Peyer's patch (tissue), 4 donors: ENCODE data around the gene TNFRSF18. TPM values are rescaled to one million over a fixed set of nuclear protein-coding genes. Genes with fewer than 3 reads are reported as not detected.

ENCODE experiments used
- DNase-seq, 3 donors: peaks; one replicate each; pipeline ENCODE4 v3.0.0-alpha.2; 2017 to 2019
- H3K27ac ChIP-seq, 4 donors: fragments of 200-600 bp; sonication (generic); one replicate each; pipeline ENCODE4 v1.5.1; 2016 to 2019
- H3K27me3 ChIP-seq, 2 donors: fragments of 200-600 bp; sonication (generic); one replicate each; pipeline ENCODE4 v1.5.1; 2019
- H3K36me3 ChIP-seq, 3 donors: fragments of 200-600 bp; sonication (generic); one replicate each; pipeline ENCODE4 v1.5.1; 2016 to 2019
- H3K4me1 ChIP-seq, 4 donors: fragments of 200-600 bp; sonication (generic); one replicate each; pipeline ENCODE4 v1.5.1; 2016 to 2019
- H3K4me3 ChIP-seq, 4 donors: fragments of 200-600 bp; sonication (generic); 1 replicate in 3 of 4; 2 replicates in 1 of 4; pipeline ENCODE4 v1.5.1; 2016 to 2019; ENCODE audit warnings: mild to moderate bottlenecking in 1 of 4
- H3K9me3 ChIP-seq, 4 donors: fragments of 200-600 bp; sonication (generic); one replicate each; pipeline ENCODE4 v1.5.1; 2016 to 2019; ENCODE audit warnings: mild to moderate bottlenecking in 1 of 4
- CTCF ChIP-seq, 6 experiments: fragments of 450-650 bp in 4 of 6; fragments of 200-600 bp in 2 of 6; sonication (generic) in 1 of 6; IDR thresholded peaks; one replicate each; pipeline ENCODE4 v1.5.1; 2017 to 2019; ENCODE audit warnings: antibody characterized with exemption in 6 of 6, mild to moderate bottlenecking in 3 of 6, moderate library complexity in 1 of 6
- POLR2A ChIP-seq, 2 donors: fragments of 450-650 bp; IDR thresholded peaks; one replicate each; pipeline ENCODE4 v1.5.1; 2017; ENCODE audit warnings: antibody characterized with exemption in 2 of 2, mild to moderate bottlenecking in 2 of 2, moderate library complexity in 2 of 2
- total RNA-seq, 4 donors: library from RNA; depleted of rRNA; stranded (reverse); fragments of >200 nt; gene quantifications; one replicate each; pipeline ENCODE4 v1.1.0, GENCODE V29; 2016

The TNFRSF18 gene
- total RNA-seq, 4 donors from 2014 or later: 0.70 to 38.0 (median 3.2) TPM; not detected in 1

GRCh38 chr1:1238702-1239178, 32.3 kb upstream of the TNFRSF18 start:
- TF ChIP-seq POLR2A (IDR thresholded peaks at IDR 0.05) (no peak), CTCF (IDR thresholded peaks at IDR 0.05) (no peak)
- peaks cover 0 to 22% (median 4%) of the 10 kb centered on the region in 4 donors for H3K4me1 ChIP-seq
- no peaks in the 10 kb centered on the region for H3K36me3 ChIP-seq
- DNase-seq: no peak
- H3K4me3 ChIP-seq: no peak overlapping the region
- no peaks in the 10 kb centered on the region for H3K9me3 ChIP-seq
- H3K27me3 ChIP-seq: peaks cover 0 to 14% of the 10 kb centered on the region in 2 donors
- no peak overlapping the region for H3K27ac ChIP-seq

DNA sequence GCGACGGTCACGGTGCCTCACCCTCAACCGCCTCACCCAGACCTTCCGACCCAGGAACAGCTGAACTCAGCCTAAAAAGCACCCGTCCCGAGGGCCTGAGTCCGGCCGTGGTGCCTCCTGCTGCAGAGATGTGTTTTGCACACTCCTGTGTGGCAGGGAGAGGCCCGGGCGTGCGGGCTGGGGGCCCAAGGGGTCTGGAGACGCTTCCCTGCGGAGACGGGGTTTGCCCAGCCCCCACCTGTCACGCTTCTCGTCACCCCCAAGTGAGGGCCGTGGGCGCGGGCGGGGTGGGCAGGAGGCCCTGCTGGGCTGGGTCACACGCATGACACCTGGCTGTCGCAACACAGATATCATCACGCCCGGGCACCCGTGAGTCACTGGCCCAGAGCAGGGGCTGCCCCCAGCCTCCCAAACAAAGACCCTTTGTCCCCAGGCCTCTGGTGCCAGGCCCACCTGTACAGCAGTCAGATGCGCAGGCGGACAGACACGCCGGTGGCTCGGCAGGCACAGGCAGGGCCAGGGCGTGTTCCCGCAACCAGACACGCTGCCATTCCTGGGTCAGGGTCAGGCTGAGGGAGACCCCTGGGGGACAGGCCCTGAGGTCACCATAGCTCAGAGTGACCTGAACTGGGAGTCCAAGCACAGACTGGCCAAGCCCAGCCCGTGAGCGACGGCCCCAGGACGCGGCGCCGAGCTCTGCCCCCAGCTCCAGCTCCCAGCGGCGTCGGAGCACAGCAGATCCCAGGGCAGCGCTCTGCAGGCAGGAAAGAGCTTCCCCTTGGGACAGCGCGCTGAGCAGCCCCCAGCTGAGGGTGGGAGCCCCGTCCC, 31.7 kb upstream of the TNFRSF18 start:
- no peak for DNase-seq
- no peak overlapping the region for H3K27ac ChIP-seq
- H3K4me3 ChIP-seq: no peak overlapping the region

GRCh38 chr1:1236945-1237873, 30.8 kb upstream of the TNFRSF18 start:
- peaks cover 0 to 14% of the 10 kb centered on the region in 2 donors for H3K27me3 ChIP-seq
- TF ChIP-seq CTCF (IDR thresholded peaks at IDR 0.05) (no peak), POLR2A (IDR thresholded peaks at IDR 0.05) (no peak)
- H3K36me3 ChIP-seq: no peaks in the 10 kb centered on the region
- DNase-seq: no peak
- H3K4me3 ChIP-seq: no peak overlapping the region
- peaks cover 3 to 31% (median 10%) of the 10 kb centered on the region in 4 donors for H3K4me1 ChIP-seq
- H3K27ac ChIP-seq: no peak overlapping the region
- no peaks in the 10 kb centered on the region for H3K9me3 ChIP-seq

More for the DNA sequence above, 31.7 kb upstream of the TNFRSF18 start:
- Histone ChIP-seq H3K27me3 (peaks cover 0 to 14% of the 10 kb centered on the region in 2 donors), H3K36me3 (no peaks in the 10 kb centered on the region), H3K4me1 (peaks cover 3 to 24% (median 5%) of the 10 kb centered on the region in 4 donors), H3K9me3 (no peaks in the 10 kb centered on the region)
- TF ChIP-seq POLR2A (IDR thresholded peaks at IDR 0.05): no peak
- TF ChIP-seq CTCF (IDR thresholded peaks at IDR 0.05): no peak

DNA sequence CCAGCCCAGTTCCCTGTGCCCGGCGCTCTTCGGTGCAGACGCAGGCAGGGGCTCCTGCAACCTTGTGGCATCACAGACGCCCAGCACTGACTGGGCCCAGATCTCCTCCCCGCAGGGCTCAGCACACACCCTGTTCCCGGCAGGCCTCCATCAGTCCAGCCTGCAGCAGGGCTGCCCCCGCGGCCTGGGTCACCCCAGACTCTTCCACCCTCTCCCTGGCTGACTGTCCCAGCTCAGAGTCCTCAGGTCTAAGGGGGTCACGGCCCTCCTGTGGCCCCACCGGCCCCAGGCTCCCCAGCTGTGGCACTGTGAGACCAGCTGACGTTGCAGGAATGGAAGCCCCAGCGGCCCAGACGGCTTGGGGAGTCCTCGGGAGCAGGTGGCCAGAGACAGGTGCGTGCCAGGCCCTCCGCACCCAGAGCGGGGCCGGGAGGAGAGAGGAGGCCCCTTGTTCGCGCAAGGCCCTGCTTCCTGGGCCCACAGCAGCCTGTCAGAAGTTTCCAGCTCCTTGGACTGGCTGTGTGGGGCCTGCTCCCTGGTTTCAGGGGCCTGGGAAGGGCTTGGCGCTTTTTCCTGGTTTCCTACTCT, 29.9 kb upstream of the TNFRSF18 start:
- H3K4me1 ChIP-seq: peaks cover 3 to 31% (median 10%) of the 10 kb centered on the region in 4 donors
- TF ChIP-seq CTCF (IDR thresholded peaks at IDR 0.05) (no peak), POLR2A (IDR thresholded peaks at IDR 0.05) (no peak)
- peaks cover 0 to 14% of the 10 kb centered on the region in 2 donors for H3K27me3 ChIP-seq
- no peak for DNase-seq
- H3K36me3 ChIP-seq: no peaks in the 10 kb centered on the region
- no peak overlapping the region for H3K4me3 ChIP-seq
- H3K9me3 ChIP-seq: no peaks in the 10 kb centered on the region
- no peak overlapping the region for H3K27ac ChIP-seq
